ENCODE data around the gene GSTT2B.
"Not testable (repeated sequence)": the region's sequence is repeated elsewhere in the genome, so short reads cannot be mapped to it uniquely, and the experiment has no call there.

GSTT2B gene

DNA sequence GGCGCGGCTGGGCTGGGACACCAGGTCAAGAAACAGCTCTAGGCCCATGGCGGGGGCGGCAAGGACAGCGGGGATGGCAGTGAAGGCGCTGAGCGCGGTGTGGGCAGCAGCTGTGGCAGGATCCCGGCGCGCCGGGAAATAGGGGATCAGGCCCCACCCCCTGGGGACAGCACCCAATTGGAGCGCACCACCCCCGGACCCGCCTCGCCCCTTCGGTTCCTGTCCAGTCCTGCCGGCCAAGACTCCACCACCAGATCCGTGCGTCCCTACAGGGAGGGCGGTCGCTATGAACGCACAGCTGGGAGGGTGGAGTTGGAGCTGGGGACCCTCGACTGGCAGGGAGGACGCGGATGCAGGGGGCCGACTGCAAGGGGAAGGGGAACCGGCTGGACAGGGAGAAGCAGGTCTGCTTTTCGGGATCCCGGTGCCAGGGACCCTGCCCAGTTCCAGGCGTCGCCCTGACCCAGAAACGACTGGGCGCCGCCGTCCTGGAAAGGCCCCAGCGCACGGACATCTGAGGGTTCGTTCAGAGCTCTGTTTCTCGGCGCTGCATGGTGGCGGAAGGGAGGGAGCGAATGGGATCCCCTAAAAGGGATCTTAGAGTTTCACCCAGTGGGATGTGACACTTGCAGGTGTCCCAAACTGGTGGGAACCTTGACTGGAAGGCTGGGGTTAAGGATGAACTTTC, at the start of gene GSTT2B:
GSTT2B (minus strand) TSS at position 112 of the 688 bp plus-strand sequence; CDS start at position 48, 64 bp downstream.
- DNase-seq (ENCODE audit: low spot score); in situ Hi-C loops (cut with MboI; ENCODE audit: low sequenced_read_pairs, unreplicated experiment): not testable (repeated sequence)

DNA sequence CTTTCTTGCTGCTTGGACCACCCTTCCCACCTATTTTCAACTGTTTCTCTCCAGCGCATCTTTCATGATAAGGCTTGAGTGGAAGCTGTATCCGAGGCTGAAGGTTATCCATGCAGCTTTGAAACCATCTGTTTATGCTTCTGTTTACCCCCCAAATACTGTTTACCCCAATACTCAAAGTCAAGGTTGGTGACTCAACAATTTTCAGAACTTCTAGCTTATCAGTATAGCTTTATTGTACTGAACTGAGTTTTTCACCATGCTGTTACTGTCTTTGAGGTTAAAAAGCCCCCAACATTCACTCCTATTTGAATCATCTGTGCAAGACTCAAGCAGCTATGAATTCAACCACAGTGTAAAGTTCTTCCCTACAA, 49.0 kb upstream of the GSTT2B start:
- no peak for TF ChIP-seq CTCF (IDR thresholded peaks at IDR 0.05; ENCODE audit: borderline replicate concordance, control extremely low read depth, extremely low read depth, insufficient read depth, missing control alignments)

DNA sequence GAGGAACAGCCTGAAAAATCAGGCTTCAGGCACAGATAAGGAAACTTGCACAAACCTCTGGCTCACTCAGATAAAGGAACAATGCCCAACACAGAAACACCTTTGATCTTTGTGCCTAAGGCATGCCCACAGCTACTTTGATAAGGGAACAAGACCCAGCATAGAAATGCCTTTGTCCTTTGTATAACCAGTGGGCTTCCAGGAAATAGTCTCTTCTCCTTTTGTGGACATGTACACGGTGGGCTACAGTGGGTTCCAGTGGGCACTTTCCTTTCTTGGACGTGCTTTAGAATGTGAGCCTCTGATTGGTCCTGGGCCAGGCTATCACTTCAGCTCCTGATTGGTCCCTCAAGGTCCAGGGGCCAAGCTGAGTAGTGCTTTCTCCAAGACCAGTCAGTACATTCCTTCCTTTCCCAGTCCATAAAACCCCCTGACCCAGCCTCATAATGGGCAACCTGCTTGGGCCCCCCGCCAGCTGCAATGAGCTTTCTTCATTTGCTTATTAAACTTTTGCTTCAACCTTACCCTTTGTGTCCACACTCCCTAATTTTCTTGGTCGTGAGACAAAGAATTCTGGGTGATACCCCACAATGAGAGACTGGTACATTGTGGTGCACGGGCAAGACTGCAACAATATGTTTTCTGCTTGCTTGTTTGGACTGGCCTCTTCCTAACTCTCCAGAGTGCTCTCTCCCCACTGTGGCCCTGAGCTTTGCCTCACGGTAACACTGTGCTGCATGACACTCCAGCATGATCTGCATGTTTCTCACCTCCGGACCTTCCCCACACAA, 48.4 kb upstream of the GSTT2B start:
- no peak for DNase-seq (ENCODE audit: low spot score)
- in situ Hi-C loops (cut with MboI; ENCODE audit: low sequenced_read_pairs, unreplicated experiment): no loop called here
- TF ChIP-seq CTCF (IDR thresholded peaks at IDR 0.05; ENCODE audit: borderline replicate concordance, control extremely low read depth, extremely low read depth, insufficient read depth, missing control alignments): no peak

More for the DNA sequence above, 49.0 kb upstream of the GSTT2B start:
- no peak for DNase-seq (ENCODE audit: low spot score)
- in situ Hi-C loops (cut with MboI; ENCODE audit: low sequenced_read_pairs, unreplicated experiment): no loop called here

GRCh38 chr22:24008381-24009226, 47.6 kb upstream of the GSTT2B start:
- DNase-seq (ENCODE audit: low spot score): no peak
- in situ Hi-C loops (cut with MboI; ENCODE audit: low sequenced_read_pairs, unreplicated experiment): no loop called here
- TF ChIP-seq CTCF (IDR thresholded peaks at IDR 0.05; ENCODE audit: borderline replicate concordance, control extremely low read depth, extremely low read depth, insufficient read depth, missing control alignments): no peak

GRCh38 chr22:24008022-24008283, 47.0 kb upstream of the GSTT2B start:
- no peak for DNase-seq (ENCODE audit: low spot score)
- in situ Hi-C loops (cut with MboI; ENCODE audit: low sequenced_read_pairs, unreplicated experiment): no loop called here

DNA sequence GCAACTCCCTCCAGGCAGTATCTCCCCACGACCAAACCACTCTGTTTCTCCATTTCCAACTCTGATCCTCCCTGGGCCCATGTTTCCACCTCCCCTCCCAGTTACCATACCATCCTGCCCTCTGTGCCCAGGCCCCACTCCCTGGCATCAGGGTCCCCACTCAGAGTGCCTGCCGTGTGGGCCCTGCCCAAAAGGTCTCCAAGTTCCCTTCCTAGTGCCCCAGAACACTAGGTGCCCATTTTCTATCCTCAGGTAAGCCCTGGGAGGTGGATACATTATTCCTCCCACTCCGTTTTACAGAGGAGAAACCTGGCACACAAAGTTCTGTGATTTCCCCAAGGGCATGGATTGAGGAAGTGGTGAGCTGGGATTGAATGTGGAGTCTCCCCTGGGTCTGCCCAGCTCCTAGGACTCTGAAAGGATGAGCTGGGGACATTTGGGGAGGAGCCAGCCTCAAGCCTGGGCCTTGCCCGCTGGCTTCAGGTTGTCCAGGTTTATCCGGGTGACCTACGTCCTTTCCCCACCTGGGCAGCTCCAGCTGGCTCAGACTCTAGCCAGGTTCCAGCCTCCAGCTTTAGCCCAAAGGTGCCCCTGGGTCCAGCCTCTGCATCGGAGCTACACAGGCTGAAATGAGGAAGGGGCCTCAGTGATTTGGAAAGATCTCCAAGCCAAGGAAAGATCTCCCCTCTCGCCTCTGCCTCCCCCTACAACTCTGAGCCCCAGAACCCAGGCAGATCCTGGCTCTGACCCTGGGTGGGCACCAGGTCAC, 46.4 kb upstream of the GSTT2B start:
- TF ChIP-seq CTCF (IDR thresholded peaks at IDR 0.05; ENCODE audit: borderline replicate concordance, control extremely low read depth, extremely low read depth, insufficient read depth, missing control alignments): no peak
- in situ Hi-C loops (cut with MboI; ENCODE audit: low sequenced_read_pairs, unreplicated experiment): no loop called here
- DNase-seq (ENCODE audit: low spot score): no peak

More at GRCh38 chr22:24008022-24008283, 47.0 kb upstream of the GSTT2B start:
- TF ChIP-seq CTCF (IDR thresholded peaks at IDR 0.05; ENCODE audit: borderline replicate concordance, control extremely low read depth, extremely low read depth, insufficient read depth, missing control alignments): no peak
